GM12891 (cell line): ENCODE results near the gene TWF2.

Experiments
- PAX5 ChIP-seq: IDR thresholded peaks from 2 replicates; pipeline ENCODE4 v1.6.1; 2011; ENCODE audit warnings: low read length, moderate library complexity, mild to moderate bottlenecking; ENCODE audit not compliant: insufficient read depth, severe bottlenecking
- POLR2A ChIP-seq: IDR thresholded peaks from 2 replicates; pipeline ENCODE4 v1.6.1; 2011; ENCODE audit warnings: low read depth, low read length, control low read depth
- POLR2AphosphoS5 ChIP-seq: IDR thresholded peaks from 2 replicates; pipeline ENCODE4 v1.6.1; 2011; ENCODE audit warnings: low read depth, low read length, control low read depth
- POU2F2 ChIP-seq: IDR thresholded peaks from 2 replicates; pipeline ENCODE4 v1.6.1; 2011; ENCODE audit warnings: low read depth, mild to moderate bottlenecking, control low read depth, low read length, moderate library complexity
- SPI1 ChIP-seq: IDR thresholded peaks from 2 replicates; pipeline ENCODE4 v1.6.1; 2011; ENCODE audit warnings: low read depth, low read length, control low read depth
- TAF1 ChIP-seq: IDR thresholded peaks from 2 replicates; pipeline ENCODE4 v1.6.1; 2011; ENCODE audit warnings: low read depth, low read length, control low read depth

DNA sequence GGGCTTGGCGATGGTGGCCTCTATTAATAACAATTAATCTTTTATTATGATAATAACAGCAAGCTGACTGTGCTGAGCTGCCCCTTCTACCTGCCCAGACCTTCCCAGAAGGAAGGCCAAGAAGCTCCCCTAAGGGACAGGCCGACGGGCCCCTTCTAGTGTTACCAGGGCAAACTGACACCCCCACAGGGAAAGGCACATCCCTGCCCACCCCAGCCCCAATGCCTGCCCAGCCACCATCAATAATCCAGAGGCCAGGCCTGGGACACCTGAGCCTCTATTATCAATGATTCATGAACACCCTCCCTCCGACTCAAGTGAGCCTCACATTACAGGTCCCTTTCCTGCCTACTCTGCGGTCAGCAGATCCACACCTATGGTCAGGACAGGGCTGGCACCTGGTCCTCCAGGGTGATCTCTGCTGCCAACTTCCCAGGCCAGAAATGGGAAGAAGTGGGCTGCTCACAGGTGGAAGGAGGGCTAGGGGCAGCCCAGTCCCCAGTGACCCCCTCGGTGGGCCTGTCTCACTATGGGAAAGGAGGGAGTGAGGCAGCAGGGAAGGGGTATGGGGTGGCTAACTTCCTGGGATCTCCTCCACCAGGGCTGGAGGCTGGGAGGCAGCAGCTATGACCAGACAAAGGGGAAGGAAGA is 1.8 kb downstream of the TWF2 start:
- TF ChIP-seq TAF1 (no peak), POLR2A (no peak), POLR2AphosphoS5 (no peak), SPI1 (no peak), POU2F2 (no peak), PAX5 (no peak)
